HEK293 (cell line): ENCODE measurements around the gene NAT10.

Experiments
- ZBTB1 ChIP-seq: fragments of 450-650 bp; formaldehyde crosslinking; IDR thresholded peaks from 2 replicates; pipeline ENCODE4 v1.5.1; 2016; ENCODE audit warnings: missing biosample characterization, missing genetic modification characterization
- ZFP69B ChIP-seq: fragments of 450-650 bp; formaldehyde crosslinking; IDR thresholded peaks from 2 replicates; pipeline ENCODE4 v1.5.1; 2016; ENCODE audit warnings: missing biosample characterization, missing genetic modification characterization
- ZNF274 ChIP-seq, 2 experiments: fragments of 200-500 bp in 1 of 2; fragments of 450-650 bp in 1 of 2; sonication (Bioruptor generic) in 1 of 2; formaldehyde crosslinking in 1 of 2; IDR thresholded peaks; 2 replicates each; pipeline versions ENCODE4 v1.5.1 to v1.6.1; 2014 to 2016; ENCODE audit warnings: borderline replicate concordance in 1 of 2, inconsistent platforms in 1 of 2, low read length in 1 of 2, missing biosample characterization in 1 of 2, missing genetic modification characterization in 1 of 2
- ZNF423 ChIP-seq: fragments of 450-650 bp; formaldehyde crosslinking; IDR thresholded peaks from 2 replicates; pipeline ENCODE4 v1.5.1; 2016; ENCODE audit warnings: missing biosample characterization, missing genetic modification characterization
- ZNF548 ChIP-seq: fragments of 450-650 bp; formaldehyde crosslinking; IDR thresholded peaks from 2 replicates; pipeline ENCODE4 v1.5.1; 2016; ENCODE audit warnings: missing biosample characterization, missing genetic modification characterization
- TF ChIP-seq, protein P1 (sequence below): fragments of 450-650 bp; formaldehyde crosslinking; IDR thresholded peaks from 2 replicates; pipeline ENCODE4 v1.5.1; 2016; ENCODE audit warnings: missing biosample characterization, missing genetic modification characterization

DNA sequence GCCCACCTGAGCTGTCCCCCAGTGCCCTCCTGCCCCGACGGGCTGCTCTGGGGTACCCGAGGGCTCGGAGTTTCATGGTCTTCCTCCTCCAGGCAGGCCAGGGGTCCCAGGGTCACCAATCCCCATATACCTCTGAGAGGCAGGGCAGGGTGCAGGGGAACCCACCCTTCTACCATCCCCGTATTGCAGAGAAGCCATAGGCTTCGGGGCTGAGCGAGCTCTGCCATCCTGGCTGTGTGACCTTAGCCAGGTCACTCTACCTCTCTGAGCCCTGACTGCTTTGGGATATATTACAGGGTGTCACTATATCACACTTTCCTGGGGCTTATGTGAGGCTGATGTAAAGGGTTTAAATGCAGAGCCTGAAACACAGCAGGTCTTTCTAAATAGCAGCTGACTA, 57.4 kb downstream of the NAT10 start:
- TF ChIP-seq, protein P1, sequence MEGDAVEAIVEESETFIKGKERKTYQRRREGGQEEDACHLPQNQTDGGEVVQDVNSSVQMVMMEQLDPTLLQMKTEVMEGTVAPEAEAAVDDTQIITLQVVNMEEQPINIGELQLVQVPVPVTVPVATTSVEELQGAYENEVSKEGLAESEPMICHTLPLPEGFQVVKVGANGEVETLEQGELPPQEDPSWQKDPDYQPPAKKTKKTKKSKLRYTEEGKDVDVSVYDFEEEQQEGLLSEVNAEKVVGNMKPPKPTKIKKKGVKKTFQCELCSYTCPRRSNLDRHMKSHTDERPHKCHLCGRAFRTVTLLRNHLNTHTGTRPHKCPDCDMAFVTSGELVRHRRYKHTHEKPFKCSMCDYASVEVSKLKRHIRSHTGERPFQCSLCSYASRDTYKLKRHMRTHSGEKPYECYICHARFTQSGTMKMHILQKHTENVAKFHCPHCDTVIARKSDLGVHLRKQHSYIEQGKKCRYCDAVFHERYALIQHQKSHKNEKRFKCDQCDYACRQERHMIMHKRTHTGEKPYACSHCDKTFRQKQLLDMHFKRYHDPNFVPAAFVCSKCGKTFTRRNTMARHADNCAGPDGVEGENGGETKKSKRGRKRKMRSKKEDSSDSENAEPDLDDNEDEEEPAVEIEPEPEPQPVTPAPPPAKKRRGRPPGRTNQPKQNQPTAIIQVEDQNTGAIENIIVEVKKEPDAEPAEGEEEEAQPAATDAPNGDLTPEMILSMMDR: no peak
- TF ChIP-seq ZNF548 (no peak), ZNF274 (IDR thresholded peaks at IDR 0.05; ENCODE audit: low read length) (no peak), ZNF274 (tag by site-specific recombination; IDR thresholded peaks at IDR 0.05; ENCODE audit: borderline replicate concordance) (no peak), ZNF423 (tag by site-specific recombination) (no peak), ZBTB1 (tag by site-specific recombination) (no peak), ZFP69B (tag by site-specific recombination) (no peak)
